OCI-LY7 (cell line): Measurements from ENCODE around the gene PPM1M. TPM values are rescaled to one million over a fixed set of nuclear protein-coding genes. Genes with fewer than 3 reads are reported as not detected.
"Not testable (repeated sequence)": the region's sequence is repeated elsewhere in the genome, so short reads cannot be mapped to it uniquely, and the experiment has no call there.

Source experiments
- BruUV-seq: library from RNA; stranded (reverse); fragments of 400-500 nt; replicated peaks from 2 replicates; lab custom pipeline; 2021; lab: Mats Ljungman, UMichigan
- CTCF ChIA-PET: fragments of 300-600 bp; sonication (Branson Sonifier 250); formaldehyde crosslinking; loops from one replicate; lab custom pipeline; 2022; ENCODE audit warnings: antibody characterized with exemption; ENCODE audit not compliant: unreplicated experiment; lab: Charles Lee
- POLR2A ChIA-PET: fragments of 300-600 bp; sonication (Branson Sonifier 250); formaldehyde crosslinking; loops from one replicate; lab custom pipeline; 2022; ENCODE audit warnings: antibody characterized with exemption; lab: Charles Lee
- DNase-seq: peaks from one replicate; pipeline ENCODE4 v3.0.0-alpha.2; 2015; ENCODE audit warnings: low spot score
- H2AFZ ChIP-seq: fragments of 200-600 bp; sonication (generic), shearing (Covaris generic); 2 replicates; pipeline ENCODE4 v1.6.1; 2014; ENCODE audit warnings: mild to moderate bottlenecking, antibody characterized with exemption, low read length, moderate library complexity
- H3K27ac ChIP-seq: fragments of 200-600 bp; sonication (generic); 2 replicates; pipeline ENCODE4 v1.5.1; 2014; ENCODE audit warnings: mixed run types, low read depth, mild to moderate bottlenecking, moderate library complexity, low read length, inconsistent platforms; ENCODE audit not compliant: poor library complexity, severe bottlenecking
- H3K36me3 ChIP-seq: fragments of 200-600 bp; sonication (generic); 2 replicates; pipeline ENCODE4 v1.6.1; 2014; ENCODE audit warnings: mild to moderate bottlenecking, antibody characterized with exemption, low read length, moderate library complexity, mixed read lengths; ENCODE audit not compliant: insufficient read depth
- H3K4me1 ChIP-seq: fragments of 200-600 bp; sonication (generic); 2 replicates; pipeline ENCODE4 v1.5.1; 2014; ENCODE audit warnings: mild to moderate bottlenecking, low read length; ENCODE audit not compliant: insufficient read depth, poor library complexity, severe bottlenecking
- H3K4me2 ChIP-seq: fragments of 200-600 bp; sonication (generic); 2 replicates; pipeline ENCODE4 v1.6.1; 2014; ENCODE audit warnings: mild to moderate bottlenecking, low read length
- H3K4me3 ChIP-seq: fragments of 200-600 bp; sonication (generic); 2 replicates; pipeline ENCODE4 v1.5.1; 2014; ENCODE audit warnings: mild to moderate bottlenecking, low read depth, low read length; ENCODE audit not compliant: poor library complexity, severe bottlenecking
- H3K79me2 ChIP-seq: fragments of 200-600 bp; sonication (generic); 2 replicates; pipeline ENCODE4 v1.6.1; 2016; ENCODE audit warnings: low read depth, mild to moderate bottlenecking, low read length, moderate library complexity, mixed read lengths; ENCODE audit not compliant: insufficient read depth
- H3K9me2 ChIP-seq: fragments of 200-600 bp; sonication (generic); 2 replicates; pipeline ENCODE4 v1.6.1; 2016; ENCODE audit warnings: mild to moderate bottlenecking, low read length, mixed read lengths; ENCODE audit not compliant: insufficient read depth
- H3K9me3 ChIP-seq: fragments of 200-600 bp; sonication (generic); 2 replicates; pipeline ENCODE4 v1.6.1; 2014; ENCODE audit warnings: mild to moderate bottlenecking, mixed run types, low read length, mixed read lengths
- H4K20me1 ChIP-seq: fragments of 200-600 bp; sonication (generic); 2 replicates; pipeline ENCODE4 v1.6.1; 2014; ENCODE audit warnings: mild to moderate bottlenecking, antibody characterized with exemption, low read length, moderate library complexity, mixed read lengths; ENCODE audit not compliant: insufficient read depth
- EZH2phosphoT487 ChIP-seq: fragments of 200-600 bp; sonication (generic); IDR thresholded peaks from 2 replicates; pipeline ENCODE4 v1.6.1; 2018; ENCODE audit warnings: low read depth, borderline replicate concordance, mild to moderate bottlenecking, mixed run types, antibody characterized with exemption, low read length, moderate library complexity, mixed read lengths
- intact Hi-C: fragments of 100-400 bp; cut with micrococcal nuclease; formaldehyde crosslinking; loops from one replicate; pipeline ENCODE4 v1.10.0; 2022; ENCODE audit not compliant: unreplicated experiment
- total RNA-seq, 2 experiments: library from RNA; depleted of rRNA in 1 of 2; stranded (reverse); fragments of >200 nt in 1 of 2; shearing (Covaris generic) in 1 of 2; gene quantifications; 2 replicates each; pipeline ENCODE4 v1.2.3, GENCODE V29; 2014 to 2022
- TF ChIP-seq, protein P1 (sequence below): fragments of 200-600 bp; sonication (generic); conservative IDR thresholded peaks from 2 replicates; pipeline ENCODE4 v1.5.1; 2014; ENCODE audit warnings: mild to moderate bottlenecking, antibody characterized with exemption, low read length, moderate library complexity, mixed read lengths

The PPM1M gene
- total RNA-seq, 2 experiments from 2014 or later, result 4.4 to 15.6 TPM

DNA sequence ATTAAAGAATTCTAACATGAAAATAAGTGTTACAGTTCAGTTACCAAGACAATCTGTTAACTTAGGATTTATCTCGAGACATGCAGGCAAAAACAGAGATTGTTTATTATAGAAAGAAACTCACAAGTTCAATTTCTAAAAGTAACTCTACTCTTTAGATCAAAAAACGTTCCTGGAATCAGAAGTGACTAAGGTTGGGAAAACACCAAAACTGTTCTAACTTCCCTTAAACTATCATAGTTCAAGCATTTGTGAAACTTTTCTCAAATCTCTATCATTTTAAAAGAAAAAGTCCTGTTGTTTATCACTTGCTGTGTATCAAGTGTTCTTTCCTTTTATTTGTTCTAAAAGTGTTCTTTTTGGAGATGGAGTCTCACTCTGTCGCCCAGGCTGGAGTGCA lies 24.2 kb downstream of the PPM1M start:
- Histone ChIP-seq H3K27ac (no peak overlapping the region), H3K9me3 (peaks cover 4% of the 10 kb centered on the region; the same call in 1 of the 2 replicates), H3K36me3 (peaks cover 99% of the 10 kb centered on the region), H3K79me2 (peaks cover 92% of the 10 kb centered on the region), H2AFZ (no peak overlapping the region), H3K4me3 (no peak overlapping the region), H4K20me1 (peaks cover 36% of the 10 kb centered on the region), H3K4me1 (peaks cover 20% of the 10 kb centered on the region), H3K4me2 (no peak overlapping the region), H3K9me2 (no peaks in the 10 kb centered on the region)
- DNase-seq, result no peak
- ChIA-PET CTCF (no interaction called here), POLR2A (no interaction called here)
- TF ChIP-seq, protein P1, sequence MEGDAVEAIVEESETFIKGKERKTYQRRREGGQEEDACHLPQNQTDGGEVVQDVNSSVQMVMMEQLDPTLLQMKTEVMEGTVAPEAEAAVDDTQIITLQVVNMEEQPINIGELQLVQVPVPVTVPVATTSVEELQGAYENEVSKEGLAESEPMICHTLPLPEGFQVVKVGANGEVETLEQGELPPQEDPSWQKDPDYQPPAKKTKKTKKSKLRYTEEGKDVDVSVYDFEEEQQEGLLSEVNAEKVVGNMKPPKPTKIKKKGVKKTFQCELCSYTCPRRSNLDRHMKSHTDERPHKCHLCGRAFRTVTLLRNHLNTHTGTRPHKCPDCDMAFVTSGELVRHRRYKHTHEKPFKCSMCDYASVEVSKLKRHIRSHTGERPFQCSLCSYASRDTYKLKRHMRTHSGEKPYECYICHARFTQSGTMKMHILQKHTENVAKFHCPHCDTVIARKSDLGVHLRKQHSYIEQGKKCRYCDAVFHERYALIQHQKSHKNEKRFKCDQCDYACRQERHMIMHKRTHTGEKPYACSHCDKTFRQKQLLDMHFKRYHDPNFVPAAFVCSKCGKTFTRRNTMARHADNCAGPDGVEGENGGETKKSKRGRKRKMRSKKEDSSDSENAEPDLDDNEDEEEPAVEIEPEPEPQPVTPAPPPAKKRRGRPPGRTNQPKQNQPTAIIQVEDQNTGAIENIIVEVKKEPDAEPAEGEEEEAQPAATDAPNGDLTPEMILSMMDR, result no peak
- no peak for TF ChIP-seq EZH2phosphoT487
- BruUV-seq, result no TSS peak
- intact Hi-C loops, result no loop called here

DNA sequence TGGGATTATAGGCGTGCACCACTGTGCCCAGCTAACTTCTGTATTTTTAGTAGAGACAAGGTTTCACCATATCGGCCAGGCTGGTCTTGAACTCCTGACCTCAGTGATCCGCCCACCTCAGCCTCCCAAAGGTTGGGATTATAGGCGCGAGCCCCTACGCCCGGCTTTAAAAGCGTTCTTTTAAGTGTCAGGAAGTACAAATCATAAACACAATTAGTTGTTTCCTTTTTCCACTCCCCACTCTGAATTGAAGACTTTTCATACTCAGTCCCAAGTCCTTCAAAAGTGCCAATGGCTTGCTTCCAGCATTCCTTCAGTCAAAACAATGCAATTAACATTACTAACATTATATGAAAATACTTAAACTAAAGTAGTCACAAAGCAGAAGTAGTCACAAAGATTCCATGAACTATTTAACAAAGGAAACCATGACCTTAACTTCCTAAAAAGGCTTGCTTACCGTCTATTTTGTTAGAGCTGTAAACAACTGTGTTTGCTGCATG lies 24.7 kb downstream of the PPM1M start:
- Histone ChIP-seq H3K4me1 (peaks cover 21% of the 10 kb centered on the region), H3K9me2 (no peaks in the 10 kb centered on the region), H3K27ac (no peak overlapping the region), H3K79me2 (peaks cover 94% of the 10 kb centered on the region), H4K20me1 (peaks cover 39% of the 10 kb centered on the region), H3K9me3 (peaks cover 4% of the 10 kb centered on the region; the same call in 1 of the 2 replicates), H3K36me3 (peaks cover 98% of the 10 kb centered on the region), H3K4me2 (no peak overlapping the region), H3K4me3 (no peak overlapping the region), H2AFZ (no peak overlapping the region)
- TF ChIP-seq EZH2phosphoT487, result no peak
- TF ChIP-seq, protein P1, result no peak
- no TSS peak for BruUV-seq
- CTCF ChIA-PET, result no interaction called here
- DNase-seq, result no peak
- POLR2A ChIA-PET, result interaction anchor here (0.5 to 2.1 kb wide), 3 partner anchors 11 to 294 kb away, joined by 3 to 4 read pairs (median 3); no protein-coding TSS in a partner anchor
- intact Hi-C loops, result no loop called here

DNA sequence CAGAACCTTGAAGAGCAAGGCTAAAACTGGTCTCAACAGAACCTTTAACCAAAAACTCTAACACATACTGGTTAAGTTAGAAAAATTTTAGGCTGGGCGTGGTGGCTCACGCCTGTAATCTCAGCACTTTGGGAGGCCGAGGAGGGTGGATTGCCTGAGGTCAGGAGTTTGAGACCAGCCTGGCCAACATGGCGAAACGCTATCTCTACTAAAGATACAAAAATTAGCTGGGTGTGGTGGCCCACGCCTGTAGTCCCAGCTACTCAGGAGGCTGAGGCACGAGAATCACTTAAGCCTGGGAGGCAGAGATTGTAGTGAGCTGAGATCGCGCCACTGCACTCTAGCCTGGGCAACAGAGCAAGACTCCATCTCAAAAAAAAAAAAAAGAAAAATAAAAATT lies 26.6 kb downstream of the PPM1M start:
- H3K9me3 ChIP-seq, BruUV-seq, intact Hi-C loops, H2AFZ ChIP-seq, H3K4me3 ChIP-seq, H3K9me2 ChIP-seq, H3K27ac ChIP-seq, DNase-seq, CTCF ChIA-PET: not testable (repeated sequence)
- Histone ChIP-seq H3K79me2 (peaks cover 100% of the 10 kb centered on the region), H3K36me3 (peaks cover 97% of the 10 kb centered on the region), H4K20me1 (peaks cover 50% of the 10 kb centered on the region), H3K4me1 (peaks cover 35% of the 10 kb centered on the region), H3K4me2 (peak overlapping the region; percentile 24; the same call in 1 of the 2 replicates)
- POLR2A ChIA-PET, result interaction anchor here (1.7 to 2.1 kb wide), 2 partner anchors 11 to 12 kb away, joined by 4 to 6 read pairs; no protein-coding TSS in a partner anchor
